HG03196 (cell line): ENCODE results near the gene ZC3H14.

Experiments used
- ATAC-seq: cut with Tn5 transposase; IDR thresholded peaks from one replicate; pipeline ENCODE4 v1.9.1; 2021; ENCODE audit not compliant: unreplicated experiment

The ZC3H14 gene

GRCh38 chr14:88599761-88600439 is 37.1 kb downstream of the ZC3H14 start:
- peak; percentile 94 for ATAC-seq

- no peak for ATAC-seq
Measured at GRCh38 chr14:88604212-88604611, 41.4 kb downstream of the ZC3H14 start.

- ATAC-seq: no peak
Measured at GRCh38 chr14:88605594-88605993, 42.8 kb downstream of the ZC3H14 start.

GRCh38 chr14:88607829-88608228 is 45.0 kb downstream of the ZC3H14 start:
- ATAC-seq: no peak

GRCh38 chr14:88611878-88612277 is 49.0 kb downstream of the ZC3H14 start:
- ATAC-seq: no peak

GRCh38 chr14:88612981-88613380 is 50.1 kb downstream of the ZC3H14 start:
- no peak for ATAC-seq

GRCh38 chr14:88613552-88614010 is 50.7 kb downstream of the ZC3H14 start:
- no peak for ATAC-seq

- no peak for ATAC-seq
Measured at GRCh38 chr14:88614218-88614907, 51.5 kb downstream of the ZC3H14 start.

- no peak for ATAC-seq
Measured at GRCh38 chr14:88616697-88617096, 53.9 kb downstream of the ZC3H14 start.

GRCh38 chr14:88617479-88617878 is 54.6 kb downstream of the ZC3H14 start:
- no peak for ATAC-seq

GRCh38 chr14:88618476-88618875 is 55.6 kb downstream of the ZC3H14 start:
- no peak for ATAC-seq

GRCh38 chr14:88621100-88621499 is 58.3 kb downstream of the ZC3H14 start:
- no peak for ATAC-seq

- ATAC-seq: no peak
Measured at GRCh38 chr14:88625671-88626070, 62.8 kb downstream of the ZC3H14 start.

- no peak for ATAC-seq
Measured at GRCh38 chr14:88628033-88628432, 65.2 kb downstream of the ZC3H14 start.

- ATAC-seq: no peak
Measured at GRCh38 chr14:88628462-88628861, 65.6 kb downstream of the ZC3H14 start.

GRCh38 chr14:88630565-88630964 is 67.7 kb downstream of the ZC3H14 start:
- no peak for ATAC-seq

- ATAC-seq: no peak
Measured at GRCh38 chr14:88631091-88631490, 68.3 kb downstream of the ZC3H14 start.

GRCh38 chr14:88632512-88632911 is 69.7 kb downstream of the ZC3H14 start:
- ATAC-seq: no peak

- ATAC-seq: no peak
Measured at GRCh38 chr14:88639221-88639620, 76.4 kb downstream of the ZC3H14 start.

GRCh38 chr14:88660056-88660455 is 97.2 kb downstream of the ZC3H14 start:
- ATAC-seq: no peak

- peak; percentile 83 for ATAC-seq
Measured at GRCh38 chr14:88667555-88668273, 104.9 kb downstream of the ZC3H14 start.
